ENCODE results near the gene SLC13A2. TPM values are rescaled to one million over a fixed set of nuclear protein-coding genes. Genes with fewer than 3 reads are reported as not detected.

The SLC13A2 gene
- total and polyA plus RNA-seq, 2 experiments from 2014 or later, result not detected

DNA sequence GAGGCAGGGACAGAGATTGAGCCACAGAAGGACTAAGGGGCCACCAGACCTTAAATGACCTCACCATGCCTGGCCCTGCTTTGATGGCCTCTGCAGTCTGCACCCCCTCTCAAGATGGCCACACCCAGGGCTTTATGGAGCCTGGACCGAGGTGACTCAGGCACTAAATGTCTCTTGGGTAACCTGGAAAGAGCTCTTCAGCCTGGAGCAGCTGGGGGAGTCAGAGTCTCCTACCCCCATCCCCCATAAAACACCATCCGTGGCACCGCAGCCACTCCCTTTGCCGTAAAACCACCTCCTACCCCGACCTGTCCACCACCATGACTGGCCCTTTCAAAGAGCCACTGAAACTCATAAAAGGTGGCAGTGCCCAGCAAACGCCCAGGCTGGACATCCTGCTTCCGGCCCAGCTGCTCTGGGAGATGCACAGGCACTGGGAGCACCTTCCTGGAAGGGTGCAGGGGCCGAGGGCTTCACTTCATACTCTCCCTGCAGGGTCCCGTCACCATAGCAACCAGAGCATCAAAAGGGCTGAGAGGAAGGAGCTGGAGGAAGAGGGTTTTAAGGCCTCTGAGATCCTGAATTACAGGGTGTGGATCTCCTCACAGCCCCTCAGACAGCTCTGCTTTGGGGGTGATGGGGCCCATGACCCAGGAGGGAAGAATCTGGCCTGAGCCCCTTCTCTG lies 55.0 kb downstream of the SLC13A2 start:
- no peak overlapping the region for H3K27ac ChIP-seq
- TF ChIP-seq, protein P1, sequence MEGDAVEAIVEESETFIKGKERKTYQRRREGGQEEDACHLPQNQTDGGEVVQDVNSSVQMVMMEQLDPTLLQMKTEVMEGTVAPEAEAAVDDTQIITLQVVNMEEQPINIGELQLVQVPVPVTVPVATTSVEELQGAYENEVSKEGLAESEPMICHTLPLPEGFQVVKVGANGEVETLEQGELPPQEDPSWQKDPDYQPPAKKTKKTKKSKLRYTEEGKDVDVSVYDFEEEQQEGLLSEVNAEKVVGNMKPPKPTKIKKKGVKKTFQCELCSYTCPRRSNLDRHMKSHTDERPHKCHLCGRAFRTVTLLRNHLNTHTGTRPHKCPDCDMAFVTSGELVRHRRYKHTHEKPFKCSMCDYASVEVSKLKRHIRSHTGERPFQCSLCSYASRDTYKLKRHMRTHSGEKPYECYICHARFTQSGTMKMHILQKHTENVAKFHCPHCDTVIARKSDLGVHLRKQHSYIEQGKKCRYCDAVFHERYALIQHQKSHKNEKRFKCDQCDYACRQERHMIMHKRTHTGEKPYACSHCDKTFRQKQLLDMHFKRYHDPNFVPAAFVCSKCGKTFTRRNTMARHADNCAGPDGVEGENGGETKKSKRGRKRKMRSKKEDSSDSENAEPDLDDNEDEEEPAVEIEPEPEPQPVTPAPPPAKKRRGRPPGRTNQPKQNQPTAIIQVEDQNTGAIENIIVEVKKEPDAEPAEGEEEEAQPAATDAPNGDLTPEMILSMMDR (IDR thresholded peaks at IDR 0.05; ENCODE audit: low read depth, low read length), result no peak
- H3K4me1 ChIP-seq (ENCODE audit: low read depth), result peaks cover 17% of the 10 kb centered on the region
- no peak overlapping the region for H3K4me3 ChIP-seq
- H3K27me3 ChIP-seq, result no peaks in the 10 kb centered on the region
- no peaks in the 10 kb centered on the region for H3K9me3 ChIP-seq (ENCODE audit: low read depth)
- no peak for DNase-seq (ENCODE audit: low read depth in 1 of 2, low spot score in 1 of 2)
- no peaks in the 10 kb centered on the region for H3K36me3 ChIP-seq

- TF ChIP-seq, protein P1 (IDR thresholded peaks at IDR 0.05; ENCODE audit: low read depth, low read length), result no peak
- Histone ChIP-seq H3K4me3 (no peak overlapping the region), H3K9me3 (ENCODE audit: low read depth) (no peaks in the 10 kb centered on the region), H3K27me3 (no peaks in the 10 kb centered on the region), H3K4me1 (ENCODE audit: low read depth) (peaks cover 17% of the 10 kb centered on the region), H3K36me3 (no peaks in the 10 kb centered on the region), H3K27ac (no peak overlapping the region)
- DNase-seq (ENCODE audit: low read depth in 1 of 2, low spot score in 1 of 2), result no peak
These were observed 55.6 kb downstream of the SLC13A2 start for GRCh38 chr17:28529013-28529400.

GRCh38 chr17:28530250-28530649 lies 56.8 kb downstream of the SLC13A2 start:
- no peaks in the 10 kb centered on the region for H3K36me3 ChIP-seq
- no peaks in the 10 kb centered on the region for H3K9me3 ChIP-seq (ENCODE audit: low read depth)
- TF ChIP-seq, protein P1 (IDR thresholded peaks at IDR 0.05; ENCODE audit: low read depth, low read length), result no peak
- no peak overlapping the region for H3K4me3 ChIP-seq
- no peak overlapping the region for H3K27ac ChIP-seq
- peaks cover 11% of the 10 kb centered on the region for H3K4me1 ChIP-seq (ENCODE audit: low read depth)
- DNase-seq (ENCODE audit: low read depth in 1 of 2, low spot score in 1 of 2), result no peak
- H3K27me3 ChIP-seq, result no peaks in the 10 kb centered on the region

DNA sequence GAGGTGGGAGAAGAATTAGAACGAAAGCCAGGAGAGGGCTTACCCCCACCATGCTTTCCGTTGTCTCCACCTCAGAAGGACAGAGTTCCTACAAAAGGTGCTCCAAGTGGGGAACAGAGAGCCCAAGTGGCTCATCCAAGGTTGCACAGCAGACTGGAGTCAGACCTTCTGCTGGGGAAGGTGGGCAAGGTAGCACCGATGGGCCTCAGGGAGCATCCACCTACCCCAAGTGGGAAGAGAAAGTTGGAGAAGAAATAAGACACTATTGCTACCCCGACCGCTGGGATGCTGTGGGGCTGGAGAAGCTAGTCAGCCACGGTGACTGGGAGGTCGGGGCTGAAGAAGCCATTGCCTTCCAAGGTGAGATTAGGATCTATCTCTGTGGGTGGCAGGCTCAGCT lies 57.5 kb downstream of the SLC13A2 start:
- H3K27me3 ChIP-seq, result no peaks in the 10 kb centered on the region
- no peaks in the 10 kb centered on the region for H3K36me3 ChIP-seq
- no peaks in the 10 kb centered on the region for H3K9me3 ChIP-seq (ENCODE audit: low read depth)
- peaks cover 4% of the 10 kb centered on the region for H3K4me1 ChIP-seq (ENCODE audit: low read depth)
- TF ChIP-seq, protein P1 (IDR thresholded peaks at IDR 0.05; ENCODE audit: low read depth, low read length), result no peak
- DNase-seq (ENCODE audit: low read depth in 1 of 2, low spot score in 1 of 2), result no peak
- no peak overlapping the region for H3K4me3 ChIP-seq
- H3K27ac ChIP-seq, result no peak overlapping the region

DNA sequence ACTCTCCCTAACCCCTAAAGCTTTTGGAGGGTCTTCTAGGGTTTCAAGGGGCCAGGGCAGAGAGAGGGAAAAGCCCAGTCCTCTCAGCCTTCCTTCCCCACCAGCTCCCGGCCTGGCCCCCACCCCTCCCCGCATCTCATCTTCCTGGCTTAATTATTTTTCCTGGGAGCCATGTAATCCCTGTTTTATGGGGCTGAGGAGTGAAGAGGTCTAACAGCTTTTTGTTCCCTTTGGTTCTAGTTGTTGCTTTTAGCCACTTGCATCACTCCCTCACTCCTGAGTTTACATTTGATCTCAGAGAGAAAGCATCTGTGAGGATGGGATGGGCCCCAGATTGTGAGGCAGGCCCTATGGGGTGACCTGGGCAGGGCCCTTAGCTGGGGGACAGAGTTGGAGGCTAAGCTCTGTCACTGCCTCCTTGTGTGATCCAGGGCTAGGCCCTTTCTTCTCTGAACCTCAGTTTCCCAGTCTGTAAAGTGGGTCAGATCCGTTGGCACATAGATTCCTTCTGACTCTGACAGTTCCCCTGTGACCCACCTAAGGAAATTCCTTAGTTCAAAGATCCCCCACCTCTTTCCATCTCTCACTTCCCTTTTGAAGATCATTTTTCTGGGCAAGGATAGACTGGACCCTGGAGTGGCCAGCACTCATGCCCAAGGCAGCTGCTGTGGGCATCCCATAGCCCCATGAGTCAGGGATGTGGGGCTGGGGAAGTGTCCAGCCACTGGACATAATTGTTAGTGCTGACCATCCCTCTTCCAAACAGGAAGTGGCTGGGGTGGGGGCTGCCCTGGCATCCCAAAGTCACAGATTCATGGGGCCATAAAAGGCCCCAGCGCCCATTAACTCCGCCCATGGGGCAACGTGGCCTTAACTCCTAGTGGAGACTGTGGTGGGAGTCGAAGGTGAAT lies 58.9 kb downstream of the SLC13A2 start:
- no peaks in the 10 kb centered on the region for H3K27me3 ChIP-seq
- no peak overlapping the region for H3K27ac ChIP-seq
- H3K36me3 ChIP-seq, result no peaks in the 10 kb centered on the region
- H3K4me1 ChIP-seq (ENCODE audit: low read depth), result no peaks in the 10 kb centered on the region
- TF ChIP-seq, protein P1 (IDR thresholded peaks at IDR 0.05; ENCODE audit: low read depth, low read length), result no peak
- H3K9me3 ChIP-seq (ENCODE audit: low read depth), result no peaks in the 10 kb centered on the region
- no peak overlapping the region for H3K4me3 ChIP-seq
- no peak for DNase-seq (ENCODE audit: low read depth in 1 of 2, low spot score in 1 of 2)
